IPS-NIHi7 (cell line): ENCODE data around the gene TNFSF10.
"Not testable (repeated sequence)": the region's sequence is repeated elsewhere in the genome, so short reads cannot be mapped to it uniquely, and the experiment has no call there.

Source experiments
- DNase-seq: peaks from one replicate; pipeline ENCODE4 v3.0.0; 2012; ENCODE audit warnings: mixed read lengths; ENCODE audit errors: extremely low spot score

The TNFSF10 gene

GRCh38 chr3:172522871-172523818 is at the start of gene TNFSF10:
Gene TNFSF10 (minus strand): TSS chr3:172523430. CDS start chr3:172523384, 46 bp downstream.
- peak; percentile 31 for DNase-seq

DNA sequence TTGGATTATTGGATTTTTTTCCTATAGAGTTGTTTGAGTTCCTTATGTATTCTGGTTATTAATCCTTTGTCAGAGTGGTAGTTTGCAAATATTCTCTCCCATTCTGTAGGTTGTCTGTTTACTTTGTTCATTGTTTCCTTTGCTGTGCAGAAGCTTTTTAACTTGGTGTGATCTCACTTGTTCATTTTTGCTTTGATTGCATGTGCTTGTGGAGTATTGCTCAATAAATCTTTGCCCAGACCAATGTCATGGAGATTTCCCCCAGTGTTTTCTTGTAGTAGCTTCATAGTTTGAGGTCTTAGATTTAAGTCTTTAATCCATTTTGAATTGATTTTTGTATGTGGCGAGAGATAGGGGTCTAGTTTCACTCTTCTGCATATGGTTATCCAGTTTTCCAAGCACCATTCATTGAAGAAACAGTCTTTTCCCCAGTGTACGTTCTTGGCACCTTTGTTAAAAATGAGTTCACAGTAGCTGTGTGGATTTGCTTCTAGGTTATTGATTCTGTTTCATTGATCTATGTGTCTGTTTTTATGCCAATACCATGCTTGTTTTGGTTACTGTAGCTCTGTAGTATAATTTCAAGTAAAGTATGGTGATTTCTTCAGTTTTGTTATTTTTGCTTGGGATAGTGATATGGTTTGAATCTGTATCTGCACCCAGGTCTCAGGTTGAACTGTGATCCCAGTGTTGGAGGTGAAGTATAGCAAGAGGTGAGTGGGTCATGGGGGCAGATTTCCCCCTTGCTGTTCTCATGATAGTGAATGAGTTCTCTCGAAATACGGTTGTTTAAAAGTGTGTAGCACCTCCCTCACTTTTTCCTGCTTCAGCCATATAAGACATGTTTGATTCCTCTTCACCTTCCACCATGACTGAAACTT is 46.1 kb upstream of the TNFSF10 start:
- DNase-seq = no peak

DNA sequence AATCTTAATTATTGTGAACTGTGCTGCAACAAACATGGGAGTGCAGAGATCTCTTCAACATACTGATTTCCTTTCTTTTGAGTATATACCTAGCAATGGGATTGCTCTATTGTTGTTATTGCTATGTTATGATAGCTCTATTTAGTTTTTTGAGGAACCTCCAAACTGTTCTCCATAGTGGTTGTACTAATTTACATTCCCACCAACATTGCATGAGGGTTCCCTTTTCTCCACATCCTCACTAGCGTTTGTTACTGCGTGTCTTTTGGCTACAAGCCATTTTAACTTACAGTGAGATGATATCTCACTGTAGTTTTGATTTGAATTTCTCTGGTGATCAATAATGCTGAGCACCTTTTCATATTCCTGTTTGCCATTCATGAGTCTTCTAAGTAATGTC is 45.5 kb upstream of the TNFSF10 start:
- no peak for DNase-seq

DNA sequence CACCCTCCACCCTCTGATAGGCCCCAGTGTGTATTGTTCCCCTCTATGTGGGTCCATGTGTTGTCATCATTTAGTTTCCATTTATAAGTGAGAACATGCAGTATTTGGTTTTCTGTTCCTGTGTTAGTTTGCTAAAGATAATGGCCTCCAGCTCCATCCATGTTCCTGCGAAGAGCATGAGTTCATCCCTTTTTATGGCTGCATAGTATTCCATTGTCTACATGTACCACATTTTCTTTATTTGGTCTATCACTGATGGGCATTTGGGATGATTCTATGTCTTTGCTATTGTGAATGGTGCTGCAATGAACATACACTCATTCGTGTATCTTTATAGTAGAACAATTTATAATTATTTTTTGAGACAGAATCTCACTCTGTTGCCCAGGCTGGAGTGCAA is 43.6 kb upstream of the TNFSF10 start:
- DNase-seq = not testable (repeated sequence)

DNA sequence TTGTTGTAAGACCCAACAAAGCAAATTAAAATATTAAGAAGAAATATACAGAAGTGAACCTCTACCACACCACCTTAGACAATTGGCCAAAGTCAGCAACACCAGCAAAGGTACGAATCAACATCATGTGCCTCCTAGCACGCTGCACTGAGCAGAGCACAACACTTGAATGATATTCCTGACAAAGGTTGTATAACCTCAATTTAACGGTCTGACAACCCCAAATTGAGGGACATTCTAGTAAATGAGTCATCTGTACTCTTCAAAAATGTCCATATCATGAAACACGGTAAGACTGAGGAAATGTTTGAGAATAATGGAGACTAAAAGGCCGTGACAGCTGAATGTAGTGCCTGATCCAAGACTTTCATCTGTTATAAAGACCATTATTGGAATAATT is 41.3 kb upstream of the TNFSF10 start:
- DNase-seq = no peak

- no peak for DNase-seq
Observed at GRCh38 chr3:172562871-172563865, 39.9 kb upstream of the TNFSF10 start.

DNA sequence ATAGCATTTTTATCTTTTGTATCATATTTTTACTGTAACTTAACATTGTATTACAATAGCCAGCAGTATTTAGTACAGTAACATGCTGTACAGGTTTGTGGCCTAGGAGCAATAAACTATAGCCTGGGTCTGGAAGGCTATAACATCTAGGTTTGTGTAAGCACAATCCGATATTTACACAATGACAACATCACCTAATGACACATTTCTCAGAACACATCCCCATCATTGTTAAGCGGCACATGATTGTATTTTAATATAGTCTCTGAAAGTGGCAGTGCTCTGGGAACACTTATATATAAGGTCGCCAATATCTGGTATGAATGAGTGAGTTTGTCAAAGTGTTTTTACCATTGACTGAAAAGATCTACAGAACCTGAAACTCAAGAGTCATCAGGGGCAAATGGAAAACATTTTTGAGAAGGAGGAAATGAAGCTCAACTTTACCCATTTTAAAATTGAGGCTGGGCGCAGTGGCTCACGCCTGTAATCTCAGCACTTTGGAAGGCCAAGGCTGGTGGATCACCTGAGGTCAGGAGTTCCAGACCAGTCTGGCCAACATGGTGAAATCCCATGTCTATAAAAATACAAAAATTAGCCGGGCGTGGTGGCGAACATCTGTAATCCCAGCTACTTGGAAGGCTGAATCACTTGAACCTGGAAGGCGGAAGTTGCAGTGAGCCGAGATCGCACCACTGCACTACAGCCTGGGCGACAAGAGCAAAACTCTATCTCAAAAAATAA is 38.8 kb upstream of the TNFSF10 start:
- no peak for DNase-seq

DNA sequence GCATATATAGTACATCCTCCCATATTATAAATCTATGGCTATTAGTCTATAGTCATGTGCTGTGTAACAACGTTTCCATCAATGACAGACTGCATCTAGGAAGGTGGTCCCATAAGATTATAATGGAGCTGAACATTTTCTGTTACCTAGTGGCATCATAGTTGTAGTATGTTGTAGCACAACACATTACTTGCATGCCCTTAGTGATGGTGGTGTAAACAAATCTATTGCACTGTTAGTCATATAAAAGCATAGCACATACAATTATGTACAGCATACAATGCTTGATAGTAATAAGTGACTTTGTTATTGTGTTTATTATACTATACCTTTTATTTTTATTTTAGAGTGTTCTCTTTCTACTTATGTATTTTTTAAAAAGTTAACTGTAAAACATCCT is 37.4 kb upstream of the TNFSF10 start:
- DNase-seq = no peak

DNA sequence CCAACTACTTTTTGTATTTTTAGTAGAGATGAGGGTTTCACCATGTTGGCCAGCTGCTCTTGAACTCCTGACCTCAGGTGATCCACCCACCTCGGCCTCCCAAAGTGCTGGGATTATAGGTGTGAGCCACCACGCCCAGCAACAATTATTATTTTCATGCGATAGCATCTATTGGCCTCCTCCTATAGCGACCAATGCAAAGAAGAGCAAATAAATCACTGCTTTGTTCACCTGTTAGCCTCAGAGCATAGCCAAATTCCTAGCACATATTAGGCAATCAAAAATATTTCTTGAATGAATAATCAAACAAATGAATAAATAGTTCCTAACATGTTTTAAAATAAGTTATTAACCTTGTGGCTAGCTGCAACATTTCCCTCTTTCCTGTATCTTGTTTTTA is 36.8 kb upstream of the TNFSF10 start:
- no peak for DNase-seq

DNA sequence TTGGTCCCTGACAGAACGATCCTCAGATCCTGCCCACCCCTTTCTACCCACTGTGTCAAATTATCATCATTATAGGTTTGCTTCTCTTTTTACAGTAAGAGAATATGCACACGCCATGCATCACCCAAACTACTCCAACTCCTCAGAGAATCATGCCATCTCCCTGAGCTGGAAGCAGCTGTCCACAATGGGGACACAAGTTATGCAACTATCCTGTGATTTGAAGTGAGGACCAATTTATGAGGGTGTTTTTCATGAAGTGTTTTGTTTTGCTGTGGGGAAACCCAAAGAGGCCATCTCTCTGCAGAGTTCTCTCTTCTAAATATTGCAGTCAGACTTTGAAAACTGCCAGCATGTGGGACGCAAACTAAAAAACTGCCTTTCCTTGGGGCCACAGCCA is 35.8 kb upstream of the TNFSF10 start:
- no peak for DNase-seq

GRCh38 chr3:172557515-172558220 is 34.4 kb upstream of the TNFSF10 start:
- no peak for DNase-seq

DNA sequence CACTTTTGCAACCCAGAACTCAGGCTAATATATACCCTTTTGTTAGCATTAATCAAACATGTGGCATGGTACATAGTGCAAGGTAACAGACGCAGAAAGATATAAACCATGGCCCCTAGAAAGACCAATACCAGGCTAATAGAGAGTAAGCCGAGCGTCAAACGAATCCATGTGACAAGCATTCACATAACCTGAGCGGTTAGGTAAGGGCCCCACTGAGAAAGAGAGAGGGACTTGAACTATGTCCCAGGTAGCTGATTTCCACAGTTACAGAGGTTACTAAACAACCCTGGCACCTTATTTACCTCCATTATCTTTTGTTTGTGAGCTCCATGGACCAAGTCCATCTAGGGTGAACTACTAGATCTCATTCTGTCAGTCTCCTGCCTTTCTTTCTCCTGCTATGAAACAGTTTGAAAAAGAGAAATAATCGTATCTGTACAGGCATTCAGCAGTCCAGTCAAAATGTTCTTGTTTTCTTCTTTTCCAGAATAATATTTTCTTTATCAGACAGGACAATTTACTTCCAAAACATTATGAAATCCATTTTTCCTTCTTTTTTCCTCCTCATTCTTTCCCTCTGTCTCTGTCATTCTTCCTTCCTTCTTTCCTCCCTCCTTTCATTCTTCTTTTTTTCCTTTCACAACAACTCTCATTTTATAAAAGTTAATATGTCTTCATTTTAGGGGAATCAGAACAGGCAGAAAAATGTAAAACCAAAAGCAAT is 30.5 kb upstream of the TNFSF10 start:
- no peak for DNase-seq

GRCh38 chr3:172552607-172553006 is 29.4 kb upstream of the TNFSF10 start:
- no peak for DNase-seq

GRCh38 chr3:172551874-172552273 is 28.6 kb upstream of the TNFSF10 start:
- DNase-seq = no peak

DNA sequence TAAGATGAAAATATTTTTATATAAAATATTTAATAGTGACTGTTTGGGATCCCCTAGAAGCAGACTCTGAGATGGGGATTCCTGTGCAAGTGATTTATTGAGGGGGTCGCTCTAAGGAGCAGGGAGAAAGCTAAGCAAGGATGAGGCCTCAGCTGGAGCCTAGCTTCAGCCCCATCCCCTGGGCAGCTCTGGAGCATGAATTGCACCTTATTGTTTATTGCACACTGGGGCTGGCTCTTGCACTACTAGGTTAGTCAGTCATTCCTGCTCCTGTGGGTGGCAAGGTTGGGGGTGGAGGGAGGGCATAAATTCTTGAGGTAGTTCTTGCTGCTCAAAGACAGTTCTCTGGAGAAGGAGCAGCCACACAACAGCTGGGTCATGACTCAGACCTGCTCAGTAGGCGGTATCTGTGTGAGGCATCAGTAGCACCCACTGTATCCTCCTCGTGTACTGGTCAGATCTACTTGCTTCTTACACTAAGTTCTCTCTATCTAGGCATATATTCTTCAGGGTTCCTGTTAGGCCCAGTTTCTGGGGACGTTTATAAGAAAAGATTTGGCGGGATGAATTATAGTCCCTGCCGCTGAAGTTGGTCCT is 27.2 kb upstream of the TNFSF10 start:
- peak; percentile 23 for DNase-seq

- no peak for DNase-seq
Observed at GRCh38 chr3:172549144-172549543, 25.9 kb upstream of the TNFSF10 start.

DNA sequence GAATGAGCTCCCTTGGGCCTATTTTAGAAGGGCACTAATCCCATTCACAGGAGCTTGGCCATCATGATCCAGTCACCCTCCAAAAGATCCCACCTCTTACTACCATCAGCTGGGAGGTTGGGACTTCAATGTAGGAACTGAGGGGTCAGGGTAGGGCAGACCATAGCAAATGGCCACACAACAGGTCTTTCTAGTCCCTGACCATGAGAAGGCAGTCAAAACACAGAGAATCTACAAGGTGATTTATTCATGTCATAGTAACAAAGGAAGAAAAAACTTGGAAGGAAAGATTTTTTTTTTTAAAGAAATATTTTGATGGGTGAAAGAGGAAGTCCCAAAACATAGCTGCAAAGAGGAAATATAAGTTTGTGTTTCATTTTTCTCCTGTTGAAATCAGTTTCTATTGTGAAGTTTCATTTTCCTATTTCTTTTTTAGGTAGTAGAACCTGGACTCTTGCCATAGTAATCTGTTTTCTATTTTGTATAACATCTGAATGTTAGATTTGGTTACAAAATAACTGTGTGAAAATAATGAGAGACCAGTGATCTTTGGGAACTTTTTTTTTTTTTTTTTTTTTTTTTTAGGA is 23.5 kb upstream of the TNFSF10 start:
- no peak for DNase-seq

DNA sequence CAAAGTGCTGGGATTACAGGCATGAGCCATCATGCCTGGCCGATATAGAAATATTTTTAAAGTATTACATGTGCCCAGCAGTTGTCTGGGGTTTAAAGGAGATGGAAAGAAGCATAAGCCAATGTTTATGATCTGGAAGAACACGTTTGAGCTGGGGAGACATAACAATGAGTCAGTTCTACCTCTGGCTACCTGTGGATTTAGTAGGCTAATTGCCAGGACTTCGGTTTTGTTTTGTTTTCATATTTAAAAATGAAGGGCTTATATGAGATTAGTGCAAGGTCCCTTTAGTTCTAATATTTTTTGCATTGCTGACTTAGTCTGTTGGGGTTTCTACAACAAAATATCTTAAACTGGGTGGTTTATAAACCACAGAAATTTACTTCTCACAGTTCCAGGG is 22.9 kb upstream of the TNFSF10 start:
- no peak for DNase-seq

- DNase-seq = no peak
Observed at GRCh38 chr3:172544404-172544803, 21.2 kb upstream of the TNFSF10 start.
